HG03175 (cell line): ENCODE data around the gene DOK3.
"Not testable (repeated sequence)": the region's sequence is repeated elsewhere in the genome, so short reads cannot be mapped to it uniquely, and the experiment has no call there.

ENCODE experiments used
- ATAC-seq: cut with Tn5 transposase; IDR thresholded peaks from one replicate; pipeline ENCODE4 v1.9.1; 2021; ENCODE audit warnings: mild to moderate bottlenecking, moderate library complexity; ENCODE audit not compliant: unreplicated experiment

Gene DOK3

GRCh38 chr5:177535125-177535524, 25.5 kb upstream of the DOK3 start:
- ATAC-seq = no peak

- ATAC-seq = not testable (repeated sequence)
Observed at GRCh38 chr5:177534433-177534832, 24.8 kb upstream of the DOK3 start.

- ATAC-seq = no peak
Observed at GRCh38 chr5:177531209-177531940, 21.7 kb upstream of the DOK3 start.

GRCh38 chr5:177530638-177531037, 21.0 kb upstream of the DOK3 start:
- no peak for ATAC-seq

GRCh38 chr5:177529247-177530203, 19.9 kb upstream of the DOK3 start:
- ATAC-seq = no peak

GRCh38 chr5:177528631-177529030, 19.0 kb upstream of the DOK3 start:
- no peak for ATAC-seq

GRCh38 chr5:177527595-177527994, 18.0 kb upstream of the DOK3 start:
- no peak for ATAC-seq

GRCh38 chr5:177526791-177527190, 17.2 kb upstream of the DOK3 start:
- no peak for ATAC-seq

- ATAC-seq = no peak
Observed at GRCh38 chr5:177526191-177526590, 16.6 kb upstream of the DOK3 start.

GRCh38 chr5:177524941-177525655, 15.5 kb upstream of the DOK3 start:
- no peak for ATAC-seq

GRCh38 chr5:177524539-177524900, 14.9 kb upstream of the DOK3 start:
- no peak for ATAC-seq

- no peak for ATAC-seq
Observed at GRCh38 chr5:177523711-177524538, 14.3 kb upstream of the DOK3 start.

- ATAC-seq = no peak
Observed at GRCh38 chr5:177520916-177521513, 11.4 kb upstream of the DOK3 start.

- no peak for ATAC-seq
Observed at GRCh38 chr5:177520271-177520670, 10.6 kb upstream of the DOK3 start.

GRCh38 chr5:177519463-177520235, 10.0 kb upstream of the DOK3 start:
- no peak for ATAC-seq

GRCh38 chr5:177516601-177517568, 7.3 kb upstream of the DOK3 start, which contains the start of gene DDX41:
Gene DDX41, minus strand, starts transcription at chr5:177516961. Its CDS starts 16 bp downstream, at chr5:177516945.
- ATAC-seq = peak; percentile 82

GRCh38 chr5:177515580-177515979, 6.0 kb upstream of the DOK3 start:
- no peak for ATAC-seq

GRCh38 chr5:177514541-177514940, 4.9 kb upstream of the DOK3 start:
- no peak for ATAC-seq
